SK-N-SH (cell line): Measurements from ENCODE around the gene BTNL2. TPM values are rescaled to one million over a fixed set of nuclear protein-coding genes. Genes with fewer than 3 reads are reported as not detected.

ENCODE experiments used
- CTCF ChIA-PET: fragments of 300-600, 350-600 bp; formaldehyde crosslinking; extraction: SDS; loops from one replicate; lab custom pipeline; 2021; lab: Yijun Ruan, JAX
- POLR2A ChIA-PET: fragments of 350-600 bp; sonication (Branson Sonifier 250); formaldehyde crosslinking; extraction: SDS; loops from one replicate; lab custom pipeline; 2020; ENCODE audit warnings: antibody characterized with exemption, inconsistent platforms; lab: Yijun Ruan, JAX
- DNase-seq: peaks from one replicate; pipeline ENCODE4 v3.0.0; 2012
- H2AFZ ChIP-seq: fragments of 200-600 bp; sonication (generic); 2 replicates; pipeline ENCODE4 v1.8.1; 2016; ENCODE audit warnings: antibody characterized with exemption, mild to moderate bottlenecking, low read depth
- H3F3A ChIP-seq: fragments of 200-600 bp; sonication (generic); replicated peaks from 2 replicates; pipeline ENCODE3; 2016; ENCODE audit warnings: antibody characterized with exemption, mild to moderate bottlenecking; ENCODE audit not compliant: insufficient read depth
- H3K27ac ChIP-seq, 2 experiments: fragments of 200-500 bp in 1 of 2; fragments of 200-600 bp in 1 of 2; sonication (Bioruptor generic) in 1 of 2; sonication (generic), shearing (Covaris generic) in 1 of 2; 2 replicates each; pipeline versions ENCODE4 v1.5.1 to v1.6.1; 2014 to 2016; ENCODE audit warnings: low read depth in 2 of 2, inconsistent platforms in 1 of 2, low read length in 1 of 2, mild to moderate bottlenecking in 1 of 2, mixed read lengths in 1 of 2
- H3K27me3 ChIP-seq: fragments of 200-600 bp; sonication (generic), shearing (Covaris generic); 2 replicates; pipeline ENCODE4 v1.6.1; 2016; ENCODE audit warnings: mixed run types; ENCODE audit not compliant: insufficient read depth
- H3K36me3 ChIP-seq, 2 experiments: fragments of 200-500 bp in 1 of 2; fragments of 200-600 bp in 1 of 2; sonication (Bioruptor generic) in 1 of 2; sonication (generic) in 1 of 2; replicated peaks in 1 of 2; 2 replicates each; pipeline versions ENCODE3 to v1.5.1; 2014 to 2016; ENCODE audit warnings: low read length in 1 of 2, mild to moderate bottlenecking in 1 of 2; ENCODE audit not compliant: insufficient read depth in 2 of 2, control insufficient read depth in 1 of 2
- H3K4me1 ChIP-seq, 2 experiments: fragments of 200-500 bp in 1 of 2; fragments of 200-600 bp in 1 of 2; sonication (Bioruptor generic) in 1 of 2; sonication (generic), shearing (Covaris generic) in 1 of 2; 2 replicates each; pipeline versions ENCODE4 v1.5.1 to v1.6.1; 2014 to 2016; ENCODE audit warnings: low read depth in 1 of 2, low read length in 1 of 2, mixed run types in 1 of 2; ENCODE audit not compliant: insufficient read depth in 2 of 2, control insufficient read depth in 1 of 2
- H3K4me2 ChIP-seq: fragments of 200-600 bp; sonication (generic), shearing (Covaris generic); 2 replicates; pipeline ENCODE4 v1.6.1; 2017; ENCODE audit warnings: mixed run types
- H3K4me3 ChIP-seq, 2 experiments: fragments of 200-500 bp in 1 of 2; fragments of 200-600 bp in 1 of 2; sonication (Bioruptor generic) in 1 of 2; sonication (generic), shearing (Covaris generic) in 1 of 2; 2 replicates each; pipeline versions ENCODE4 v1.5.1 to v1.8.1; 2014 to 2016; ENCODE audit warnings: low read depth in 2 of 2, inconsistent platforms in 1 of 2, low read length in 1 of 2, mild to moderate bottlenecking in 1 of 2, mixed read lengths in 1 of 2, moderate library complexity in 1 of 2
- H3K79me2 ChIP-seq: fragments of 200-600 bp; sonication (generic); 2 replicates; pipeline ENCODE4 v1.8.1; 2017; ENCODE audit warnings: mild to moderate bottlenecking; ENCODE audit not compliant: insufficient read depth
- H3K9ac ChIP-seq: fragments of 200-600 bp; sonication (generic); 2 replicates; pipeline ENCODE4 v1.6.1; 2017; ENCODE audit warnings: mixed run types
- H3K9me2 ChIP-seq: fragments of 200-600 bp; sonication (generic); 2 replicates; pipeline ENCODE4 v1.6.1; 2017; ENCODE audit warnings: mixed run types
- H3K9me3 ChIP-seq: fragments of 200-600 bp; sonication (generic); 2 replicates; pipeline ENCODE4 v1.6.1; 2017; ENCODE audit warnings: mixed run types, mild to moderate bottlenecking, moderate library complexity
- H4K20me1 ChIP-seq: fragments of 200-600 bp; sonication (generic); 2 replicates; pipeline ENCODE4 v1.6.1; 2017; ENCODE audit warnings: mild to moderate bottlenecking, mixed run types; ENCODE audit not compliant: insufficient read depth
- CHD2 ChIP-seq: fragments of 150-350 bp; IDR thresholded peaks from 2 replicates; pipeline ENCODE4 v1.6.1; 2018; ENCODE audit warnings: low read length; ENCODE audit not compliant: partially characterized antibody
- ELF1 ChIP-seq: IDR thresholded peaks from 2 replicates; pipeline ENCODE4 v1.4.0; 2012
- EZH2phosphoT487 ChIP-seq: fragments of 200-600 bp; sonication (generic); IDR thresholded peaks from 2 replicates; pipeline ENCODE4 v1.6.1; 2017; ENCODE audit warnings: low read depth, mixed run types, mild to moderate bottlenecking, antibody characterized with exemption, moderate library complexity, borderline replicate concordance
- FOSL2 ChIP-seq: IDR thresholded peaks from 2 replicates; pipeline ENCODE4 v1.4.0; 2012; ENCODE audit warnings: low read depth, mild to moderate bottlenecking, moderate library complexity, borderline replicate concordance
- FOXJ3 ChIP-seq: sonication (generic); formaldehyde crosslinking; IDR thresholded peaks from 2 replicates; pipeline ENCODE4 v1.5.1; 2020; ENCODE audit warnings: mild to moderate bottlenecking, missing genetic modification reagents
- FOXM1 ChIP-seq: IDR thresholded peaks from 2 replicates; pipeline ENCODE4 v1.4.0; 2012; ENCODE audit warnings: low read depth, mild to moderate bottlenecking
- GATA2 ChIP-seq: sonication (generic); formaldehyde crosslinking; IDR thresholded peaks from 2 replicates; pipeline ENCODE4 v1.5.0; 2020; ENCODE audit warnings: mild to moderate bottlenecking, missing genetic modification reagents
- JUND ChIP-seq: IDR thresholded peaks from 2 replicates; pipeline ENCODE4 v1.4.0; 2012
- MXI1 ChIP-seq: IDR thresholded peaks from 2 replicates; pipeline ENCODE4 v1.6.1; 2012; ENCODE audit warnings: mild to moderate bottlenecking, low read depth, low read length, improper control_type of control experiment
- NFIC ChIP-seq: IDR thresholded peaks from 2 replicates; pipeline ENCODE4 v1.4.0; 2012; ENCODE audit warnings: borderline replicate concordance
- RCOR1 ChIP-seq: fragments of 150-350 bp; IDR thresholded peaks from 2 replicates; pipeline ENCODE4 v1.6.1; 2017; ENCODE audit warnings: antibody characterized with exemption, low read length
- RXRA ChIP-seq: IDR thresholded peaks from 2 replicates; pipeline ENCODE4 v1.4.0; 2012; ENCODE audit warnings: low read depth, mild to moderate bottlenecking, borderline replicate concordance
- SMC3 ChIP-seq: IDR thresholded peaks from 2 replicates; pipeline ENCODE4 v1.6.1; 2012; ENCODE audit warnings: low read depth, low read length, improper control_type of control experiment
- TAF1 ChIP-seq: IDR thresholded peaks from 2 replicates; pipeline ENCODE4 v1.6.1; 2012; ENCODE audit warnings: low read depth, mild to moderate bottlenecking, low read length, moderate library complexity, borderline replicate concordance
- TCF12 ChIP-seq: IDR thresholded peaks from 2 replicates; pipeline ENCODE4 v1.4.0; 2012
- TEAD4 ChIP-seq: IDR thresholded peaks from 2 replicates; pipeline ENCODE4 v1.4.0; 2012; ENCODE audit warnings: mild to moderate bottlenecking, borderline replicate concordance; ENCODE audit not compliant: insufficient read depth
- YY1 ChIP-seq: IDR thresholded peaks from 2 replicates; pipeline ENCODE4 v1.4.0; 2012; ENCODE audit warnings: low read depth, mild to moderate bottlenecking
- WGBS: methylation state at CpG from one replicate; pipeline ENCODE4 v1.1.6; 2017; ENCODE audit warnings: low lambda C conversion rate; 5-methylcytosine and 5-hydroxymethylcytosine counted together
- polyA plus RNA-seq, 3 experiments: library from polyadenylated mRNA; depleted of rRNA; stranded (reverse); fragments of >200 nt; gene quantifications; 2 replicates each; pipeline ENCODE4 v1.2.3, GENCODE V29; 2012
- TF ChIP-seq, protein P1 (sequence below): fragments of 150-350 bp; IDR thresholded peaks from 2 replicates; pipeline ENCODE4 v1.6.1; 2016; ENCODE audit warnings: mild to moderate bottlenecking, low read depth, low read length
- TF ChIP-seq, protein P2 (sequence below): IDR thresholded peaks from 2 replicates; pipeline ENCODE4 v1.4.0; 2012; ENCODE audit warnings: low read depth, borderline replicate concordance

Gene BTNL2
- polyA plus RNA-seq, 1 of the 3 experiments (the other 2 are of a cell fraction): not detected

DNA sequence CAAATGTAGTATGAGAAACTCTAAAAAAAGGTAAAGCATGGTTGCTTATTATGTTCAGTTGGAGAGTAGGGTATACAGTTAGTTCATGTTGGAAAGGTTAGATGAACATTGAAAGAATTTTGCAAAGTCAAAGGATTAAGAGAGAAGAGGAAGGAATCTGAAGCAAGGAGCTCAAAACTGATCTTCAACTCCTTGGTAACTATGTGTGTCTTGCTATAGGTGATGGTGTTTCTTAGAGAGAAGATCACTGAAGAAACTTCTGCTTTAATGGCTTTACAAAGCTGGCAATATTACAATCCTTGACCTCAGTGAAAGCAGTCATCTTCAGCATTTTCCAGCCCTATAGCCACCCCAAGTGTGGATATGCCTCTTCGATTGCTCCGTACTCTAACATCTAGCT is 37.5 kb upstream of the BTNL2 start (continued):
- TF ChIP-seq JUND: no peak
- no peak for TF ChIP-seq FOSL2
- no peak for TF ChIP-seq NFIC
- no peak for TF ChIP-seq ELF1

DNA sequence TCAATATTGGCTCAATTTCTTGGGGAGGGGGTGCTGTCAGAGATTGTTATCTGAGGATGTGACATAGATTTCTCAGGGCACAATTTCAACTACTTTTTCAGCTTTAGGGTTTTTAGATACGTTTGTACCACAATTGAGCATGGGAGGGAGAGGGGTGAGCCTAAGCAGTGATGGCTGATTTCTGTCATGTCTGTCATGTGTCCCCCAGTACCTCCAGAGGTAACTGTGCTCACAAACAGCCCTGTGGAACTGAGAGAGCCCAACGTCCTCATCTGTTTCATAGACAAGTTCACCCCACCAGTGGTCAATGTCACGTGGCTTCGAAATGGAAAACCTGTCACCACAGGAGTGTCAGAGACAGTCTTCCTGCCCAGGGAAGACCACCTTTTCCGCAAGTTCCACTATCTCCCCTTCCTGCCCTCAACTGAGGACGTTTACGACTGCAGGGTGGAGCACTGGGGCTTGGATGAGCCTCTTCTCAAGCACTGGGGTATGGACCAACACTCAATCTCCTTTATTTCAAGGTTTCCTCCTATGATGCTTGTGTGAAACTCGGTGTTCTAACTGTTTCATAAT is 36.1 kb upstream of the BTNL2 start:
- POLR2A ChIA-PET: no interaction called here
- Histone ChIP-seq H3K9me2 (no peaks in the 10 kb centered on the region), H3K4me2 (no peak overlapping the region), H3K9me3 (no peaks in the 10 kb centered on the region; the same call in 1 of the 2 replicates), H3K4me1 (no peaks in the 10 kb centered on the region), H3K4me3 (no peak overlapping the region), H3K9ac (no peak overlapping the region), H3K36me3 (no peaks in the 10 kb centered on the region), H2AFZ (no peak overlapping the region), H3K27me3 (peaks cover 9% of the 10 kb centered on the region; the same call in 1 of the 2 replicates), H4K20me1 (no peaks in the 10 kb centered on the region), H3K79me2 (no peaks in the 10 kb centered on the region), H3K27ac (no peak overlapping the region), H3F3A (no peaks in the 10 kb centered on the region)
- no peak for TF ChIP-seq MXI1
- no peak for TF ChIP-seq TEAD4
- no peak for TF ChIP-seq GATA2 (CRISPR knock-in tag)
- TF ChIP-seq, protein P1, sequence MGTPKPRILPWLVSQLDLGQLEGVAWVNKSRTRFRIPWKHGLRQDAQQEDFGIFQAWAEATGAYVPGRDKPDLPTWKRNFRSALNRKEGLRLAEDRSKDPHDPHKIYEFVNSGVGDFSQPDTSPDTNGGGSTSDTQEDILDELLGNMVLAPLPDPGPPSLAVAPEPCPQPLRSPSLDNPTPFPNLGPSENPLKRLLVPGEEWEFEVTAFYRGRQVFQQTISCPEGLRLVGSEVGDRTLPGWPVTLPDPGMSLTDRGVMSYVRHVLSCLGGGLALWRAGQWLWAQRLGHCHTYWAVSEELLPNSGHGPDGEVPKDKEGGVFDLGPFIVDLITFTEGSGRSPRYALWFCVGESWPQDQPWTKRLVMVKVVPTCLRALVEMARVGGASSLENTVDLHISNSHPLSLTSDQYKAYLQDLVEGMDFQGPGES: no peak
- no peak for TF ChIP-seq EZH2phosphoT487
- TF ChIP-seq RXRA: no peak
- no peak for TF ChIP-seq SMC3
- TF ChIP-seq CHD2: no peak
- no peak for TF ChIP-seq FOXM1
- TF ChIP-seq JUND: no peak
- no peak for TF ChIP-seq TCF12
- TF ChIP-seq TAF1: no peak
- no peak for TF ChIP-seq YY1
- no peak for TF ChIP-seq FOXJ3
- TF ChIP-seq, protein P2, sequence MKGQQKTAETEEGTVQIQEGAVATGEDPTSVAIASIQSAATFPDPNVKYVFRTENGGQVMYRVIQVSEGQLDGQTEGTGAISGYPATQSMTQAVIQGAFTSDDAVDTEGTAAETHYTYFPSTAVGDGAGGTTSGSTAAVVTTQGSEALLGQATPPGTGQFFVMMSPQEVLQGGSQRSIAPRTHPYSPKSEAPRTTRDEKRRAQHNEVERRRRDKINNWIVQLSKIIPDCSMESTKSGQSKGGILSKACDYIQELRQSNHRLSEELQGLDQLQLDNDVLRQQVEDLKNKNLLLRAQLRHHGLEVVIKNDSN: no peak
- TF ChIP-seq RCOR1: no peak
- CTCF ChIA-PET: no interaction called here
- WGBS: 2% methylated on average over 7 of the region's 8 CpGs
- no peak for DNase-seq
